HG03469 (cell line): ENCODE results near the gene SPEG.

ENCODE experiments used
- ATAC-seq: cut with Tn5 transposase; IDR thresholded peaks from one replicate; pipeline ENCODE4 v1.9.1; 2021; ENCODE audit warnings: mild to moderate bottlenecking, moderate library complexity, moderate number of reproducible peaks; ENCODE audit not compliant: unreplicated experiment

SPEG gene

GRCh38 chr2:219508971-219509779 is 74.5 kb downstream of the SPEG start:
- ATAC-seq = no peak

- ATAC-seq = no peak
Measured at GRCh38 chr2:219509780-219510511, 75.3 kb downstream of the SPEG start.

- no peak for ATAC-seq
Measured at GRCh38 chr2:219510512-219511135, 76.0 kb downstream of the SPEG start.

GRCh38 chr2:219511547-219512325 is 77.1 kb downstream of the SPEG start:
- no peak for ATAC-seq

GRCh38 chr2:219512524-219513216 is 78.0 kb downstream of the SPEG start:
- ATAC-seq = no peak

- ATAC-seq = no peak
Measured at GRCh38 chr2:219513787-219514186, 79.1 kb downstream of the SPEG start.

GRCh38 chr2:219514196-219514761 is 79.6 kb downstream of the SPEG start, which contains the start of gene ASIC4:
TSS of gene ASIC4 (plus strand) at chr2:219514482. CDS start at chr2:219514725, 243 bp downstream.
- ATAC-seq = no peak

- ATAC-seq = no peak
Measured at GRCh38 chr2:219514836-219515235, 80.2 kb downstream of the SPEG start.

GRCh38 chr2:219515874-219516629 is 81.4 kb downstream of the SPEG start:
- no peak for ATAC-seq

- no peak for ATAC-seq
Measured at GRCh38 chr2:219516888-219517287, 82.2 kb downstream of the SPEG start.

GRCh38 chr2:219517954-219518778 is 83.5 kb downstream of the SPEG start:
- no peak for ATAC-seq

GRCh38 chr2:219519526-219519916 is 84.9 kb downstream of the SPEG start:
- no peak for ATAC-seq

- no peak for ATAC-seq
Measured at GRCh38 chr2:219520079-219520478, 85.4 kb downstream of the SPEG start.

- ATAC-seq = no peak
Measured at GRCh38 chr2:219521066-219521880, 86.6 kb downstream of the SPEG start.

GRCh38 chr2:219522111-219523030 is 87.7 kb downstream of the SPEG start:
- no peak for ATAC-seq

- ATAC-seq = no peak
Measured at GRCh38 chr2:219523031-219523671, 88.5 kb downstream of the SPEG start.
